Measurements from ENCODE around the gene RORC. TPM values are rescaled to one million over a fixed set of nuclear protein-coding genes. Genes with fewer than 3 reads are reported as not detected.

The RORC gene
- total RNA-seq, 1 experiment from 2014 or later = 1.3 TPM

DNA sequence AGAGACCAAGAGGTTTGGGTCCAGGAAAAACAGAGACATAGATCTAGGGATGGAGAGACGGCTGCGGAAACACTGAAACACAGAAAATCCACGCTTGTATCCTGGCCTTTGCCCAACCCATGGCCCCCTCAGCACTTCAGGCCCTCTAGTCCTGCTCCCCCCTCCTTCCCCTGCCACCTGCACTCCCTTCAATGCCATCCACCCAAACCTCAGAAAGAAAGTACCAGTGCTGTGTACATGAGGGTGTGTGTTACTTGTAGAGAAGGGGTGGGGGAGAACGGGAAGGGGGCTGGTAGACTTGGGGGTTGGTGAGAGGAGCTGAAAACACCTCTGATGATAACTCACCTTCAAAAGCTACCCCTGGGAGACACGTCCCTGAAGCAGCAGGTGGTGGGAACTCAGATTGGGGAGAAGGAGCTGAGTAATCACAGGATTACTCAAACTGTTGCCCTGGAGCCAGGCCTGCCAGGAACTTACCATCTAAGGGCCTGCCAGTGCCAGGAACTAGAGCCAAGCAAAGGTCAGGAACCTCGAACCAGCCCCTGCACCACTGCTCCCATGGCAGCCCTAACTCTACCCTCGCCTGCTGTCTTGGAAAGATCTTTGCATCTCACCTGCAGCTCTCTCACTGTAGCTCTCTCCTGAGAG is 11.5 kb downstream of the RORC start:
- no peak for DNase-seq (ENCODE audit: low read depth, low spot score)
- intact Hi-C loops (cut with micrococcal nuclease) = no loop called here
- Histone ChIP-seq H3K9ac (ENCODE audit: low read length) (no peak overlapping the region), H3K27me3 (ENCODE audit: insufficient read depth, low read length) (no peaks in the 10 kb centered on the region), H2AFZ (ENCODE audit: low read depth, low read length, poor library complexity, severe bottlenecking) (no peak overlapping the region), H3K9me2 (ENCODE audit: insufficient read depth) (no peaks in the 10 kb centered on the region), H3K4me2 (ENCODE audit: low read length) (no peak overlapping the region), H3K4me3 (replicated peaks in 1 of 2; ENCODE audit: low read depth in 1 of 2, low read length in 2 of 2) (no peak overlapping the region), H3K79me2 (ENCODE audit: insufficient read depth, low read length) (no peaks in the 10 kb centered on the region), H3K4me1 (ENCODE audit: control insufficient read depth in 1 of 2, insufficient read depth in 2 of 2, low read length in 2 of 2) (no peaks in the 10 kb centered on the region; a peak in 1 of 4 replicates), H3K9me3 (ENCODE audit: control insufficient read depth in 1 of 2, insufficient read depth in 1 of 2, low read depth in 1 of 2, low read length in 2 of 2) (no peaks in the 10 kb centered on the region), H3K36me3 (ENCODE audit: control insufficient read depth in 1 of 2, insufficient read depth in 2 of 2, low read length in 2 of 2) (no peaks in the 10 kb centered on the region), H3K27ac (ENCODE audit: low read depth, low read length) (no peak overlapping the region), H4K20me1 (ENCODE audit: insufficient read depth) (no peaks in the 10 kb centered on the region)
- ChIA-PET POLR2A (interaction anchor here (0.8 kb wide), 1 partner anchor 10 kb away, joined by 4 read pairs; no protein-coding TSS in a partner anchor), RAD21 (ENCODE audit: low non-redundant PET in 1 of 2, low total read pairs in 2 of 2, uncharacterized antibody in 2 of 2, unreplicated experiment in 2 of 2) (no interaction called here), CTCF (interaction anchor here (2.0 kb wide), 1 partner anchor 11 kb away, joined by 5 read pairs; no protein-coding TSS in a partner anchor)
- no peak for ATAC-seq
- TF ChIP-seq YY1 (IDR thresholded peaks at IDR 0.05; ENCODE audit: extremely low read depth, insufficient replicate concordance, low read depth, low read length) (no peak), CBX3 (IDR thresholded peaks at IDR 0.05; ENCODE audit: low read depth) (no peak), SRF (IDR thresholded peaks at IDR 0.05; ENCODE audit: low read depth) (no peak), POLR2A (IDR thresholded peaks at IDR 0.05; ENCODE audit: borderline replicate concordance, extremely low read depth, insufficient read depth, insufficient read length) (no peak), CTCF (IDR thresholded peaks at IDR 0.05 in 2 of 3, conservative IDR thresholded peaks at IDR 0.05 in 1 of 3; ENCODE audit: borderline replicate concordance in 1 of 3, insufficient read depth in 1 of 3, low read depth in 2 of 3, low read length in 2 of 3) (no peak), EZH2 (IDR thresholded peaks at IDR 0.05) (no peak)
- TF ChIP-seq, protein P1, sequence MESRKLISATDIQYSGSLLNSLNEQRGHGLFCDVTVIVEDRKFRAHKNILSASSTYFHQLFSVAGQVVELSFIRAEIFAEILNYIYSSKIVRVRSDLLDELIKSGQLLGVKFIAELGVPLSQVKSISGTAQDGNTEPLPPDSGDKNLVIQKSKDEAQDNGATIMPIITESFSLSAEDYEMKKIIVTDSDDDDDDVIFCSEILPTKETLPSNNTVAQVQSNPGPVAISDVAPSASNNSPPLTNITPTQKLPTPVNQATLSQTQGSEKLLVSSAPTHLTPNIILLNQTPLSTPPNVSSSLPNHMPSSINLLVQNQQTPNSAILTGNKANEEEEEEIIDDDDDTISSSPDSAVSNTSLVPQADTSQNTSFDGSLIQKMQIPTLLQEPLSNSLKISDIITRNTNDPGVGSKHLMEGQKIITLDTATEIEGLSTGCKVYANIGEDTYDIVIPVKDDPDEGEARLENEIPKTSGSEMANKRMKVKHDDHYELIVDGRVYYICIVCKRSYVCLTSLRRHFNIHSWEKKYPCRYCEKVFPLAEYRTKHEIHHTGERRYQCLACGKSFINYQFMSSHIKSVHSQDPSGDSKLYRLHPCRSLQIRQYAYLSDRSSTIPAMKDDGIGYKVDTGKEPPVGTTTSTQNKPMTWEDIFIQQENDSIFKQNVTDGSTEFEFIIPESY (IDR thresholded peaks at IDR 0.05; ENCODE audit: extremely low read depth, insufficient replicate concordance, low read length) = no peak
- no TSS peak for BruUV-seq (replicated peaks)
